ENCODE data around the gene COL13A1. TPM values are rescaled to one million over a fixed set of nuclear protein-coding genes. Genes with fewer than 3 reads are reported as not detected.

The COL13A1 gene
- total RNA-seq, 1 experiment from 2014 or later = 3.6 TPM

DNA sequence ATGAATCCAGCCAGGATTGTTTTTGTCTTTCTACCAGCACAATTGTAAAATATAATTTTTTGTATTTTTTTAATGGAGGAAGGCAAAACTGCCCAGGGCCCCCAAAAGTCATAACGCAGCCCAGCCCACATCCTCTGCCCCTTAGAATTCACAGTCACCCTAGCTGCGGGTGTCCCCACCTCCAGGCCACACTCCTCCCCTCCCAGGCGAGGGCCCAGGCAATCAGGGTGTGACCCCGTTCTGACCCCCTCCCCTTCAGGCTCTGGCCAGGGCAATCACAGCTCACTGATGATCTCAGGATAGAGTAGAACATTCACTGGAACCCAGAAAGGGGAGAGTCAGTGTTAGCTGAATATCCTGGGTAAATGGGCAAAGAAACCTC, 158.9 kb downstream of the COL13A1 start:
- no peak overlapping the region for H4K5ac ChIP-seq (ENCODE audit: insufficient read length, low read depth, low read length)

More for the DNA sequence above, 158.9 kb downstream of the COL13A1 start:
- TF ChIP-seq, protein P1, sequence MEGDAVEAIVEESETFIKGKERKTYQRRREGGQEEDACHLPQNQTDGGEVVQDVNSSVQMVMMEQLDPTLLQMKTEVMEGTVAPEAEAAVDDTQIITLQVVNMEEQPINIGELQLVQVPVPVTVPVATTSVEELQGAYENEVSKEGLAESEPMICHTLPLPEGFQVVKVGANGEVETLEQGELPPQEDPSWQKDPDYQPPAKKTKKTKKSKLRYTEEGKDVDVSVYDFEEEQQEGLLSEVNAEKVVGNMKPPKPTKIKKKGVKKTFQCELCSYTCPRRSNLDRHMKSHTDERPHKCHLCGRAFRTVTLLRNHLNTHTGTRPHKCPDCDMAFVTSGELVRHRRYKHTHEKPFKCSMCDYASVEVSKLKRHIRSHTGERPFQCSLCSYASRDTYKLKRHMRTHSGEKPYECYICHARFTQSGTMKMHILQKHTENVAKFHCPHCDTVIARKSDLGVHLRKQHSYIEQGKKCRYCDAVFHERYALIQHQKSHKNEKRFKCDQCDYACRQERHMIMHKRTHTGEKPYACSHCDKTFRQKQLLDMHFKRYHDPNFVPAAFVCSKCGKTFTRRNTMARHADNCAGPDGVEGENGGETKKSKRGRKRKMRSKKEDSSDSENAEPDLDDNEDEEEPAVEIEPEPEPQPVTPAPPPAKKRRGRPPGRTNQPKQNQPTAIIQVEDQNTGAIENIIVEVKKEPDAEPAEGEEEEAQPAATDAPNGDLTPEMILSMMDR (conservative IDR thresholded peaks at IDR 0.05) = no peak
- Mint-ChIP-seq H3K4me1 (peaks cover 5 to 6% of the 10 kb centered on the region in 2 experiments; a peak in 1 of 4 replicates), H3K36me3 (ENCODE audit: insufficient read depth in 1 of 3, low read depth in 3 of 3) (no peaks in the 10 kb centered on the region), H3K27me3 (ENCODE audit: low read depth) (peaks cover 34% of the 10 kb centered on the region), H3K9me3 (no peaks in the 10 kb centered on the region), H3K4me3 (no peak overlapping the region), H3K27ac (no peak overlapping the region)
- Histone ChIP-seq H3T11ph (ENCODE audit: low read length) (no peak overlapping the region), H3K27ac (ENCODE audit: insufficient read length, low read depth, low read length) (no peak overlapping the region), H2AK5ac (ENCODE audit: insufficient read length, low read length) (no peak overlapping the region), H2BK12ac (ENCODE audit: insufficient read length, low read depth, low read length) (no peak overlapping the region), H3K23ac (ENCODE audit: insufficient read length, low read depth, low read length) (no peak overlapping the region), H3K79me2 (ENCODE audit: insufficient read depth, low read length) (no peaks in the 10 kb centered on the region), H3K18ac (ENCODE audit: insufficient read length, low read depth, low read length) (no peak overlapping the region), H3K14ac (ENCODE audit: insufficient read depth, low read length) (no peak overlapping the region), H2AFZ (ENCODE audit: low read length) (no peak overlapping the region), H4K20me1 (ENCODE audit: control insufficient read depth, insufficient read depth, insufficient read length) (no peaks in the 10 kb centered on the region), H3K9me3 (ENCODE audit: control insufficient read depth, low read depth, low read length) (no peaks in the 10 kb centered on the region), H3K9ac (ENCODE audit: extremely low read depth, insufficient read length, low read length) (no peak overlapping the region), H4K91ac (ENCODE audit: insufficient read length, low read depth, low read length) (no peak overlapping the region), H3K4me2 (ENCODE audit: insufficient read depth, insufficient read length, low read length) (no peak overlapping the region), H2BK120ac (ENCODE audit: low read depth, low read length, poor library complexity, severe bottlenecking) (no peak overlapping the region), H3K27me3 (ENCODE audit: insufficient read depth, low read length) (no peaks in the 10 kb centered on the region), H3K56ac (ENCODE audit: insufficient read length, low read depth, low read length) (no peak overlapping the region), H3K4me1 (ENCODE audit: insufficient read depth, low read length) (no peaks in the 10 kb centered on the region), H4K8ac (replicated peaks; ENCODE audit: insufficient read length, low read depth, low read length) (no peak overlapping the region), H3K23me2 (ENCODE audit: insufficient read length, low read depth, low read length, poor library complexity, severe bottlenecking) (no peaks in the 10 kb centered on the region), H2BK15ac (ENCODE audit: low read depth, low read length) (no peak overlapping the region), H2BK20ac (ENCODE audit: low read depth, low read length, poor library complexity, severe bottlenecking) (no peak overlapping the region), H3K79me1 (ENCODE audit: insufficient read depth, low read depth, low read length, poor library complexity, severe bottlenecking) (no peaks in the 10 kb centered on the region), H2BK5ac (ENCODE audit: insufficient read length, low read length) (no peak overlapping the region), H3K4ac (ENCODE audit: low read depth, low read length) (no peak overlapping the region)
- WGBS (ENCODE audit: extremely low coverage, insufficient read length, low lambda C conversion rate) = no CpG with 5 or more reads among the region's 4 CpGs
- peak; percentile 17 for DNase-seq

Data from H9 (cell line).